Measurements from ENCODE around the gene ARSB.
"Not testable (repeated sequence)": the region's sequence is repeated elsewhere in the genome, so short reads cannot be mapped to it uniquely, and the experiment has no call there.

Gene ARSB

DNA sequence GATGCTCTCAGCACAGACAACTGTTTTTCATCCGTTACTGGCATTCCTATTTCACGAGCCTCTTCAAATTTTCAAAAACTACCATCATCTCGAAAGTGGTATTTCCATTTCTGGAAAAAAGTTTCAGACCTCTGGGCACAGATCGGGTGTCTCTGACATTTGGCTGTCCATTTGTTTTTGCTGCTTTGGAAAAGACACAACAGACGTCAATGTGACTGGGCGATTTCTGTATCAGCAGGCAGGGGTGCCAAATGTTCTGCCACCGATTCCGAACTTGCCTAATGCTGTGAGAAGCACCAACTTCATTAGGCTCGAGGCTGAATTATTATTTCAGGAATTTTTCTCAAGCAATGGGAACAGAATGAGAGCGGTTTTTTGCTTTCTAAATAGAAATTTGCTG is 105.6 kb downstream of the ARSB start:
- no peak overlapping the region for H3K4ac ChIP-seq (ENCODE audit: low read depth, low read length)
- no peak overlapping the region for H2BK120ac ChIP-seq (ENCODE audit: insufficient read depth, low read length, poor library complexity)
- no peak overlapping the region for H4K91ac ChIP-seq (ENCODE audit: low read depth, low read length)
- H3K18ac ChIP-seq (ENCODE audit: low read length), result no peak overlapping the region
- H3K4me2 ChIP-seq (ENCODE audit: low read length), result no peak overlapping the region
- no peak overlapping the region for H3K4me3 ChIP-seq (ENCODE audit: low read depth, low read length)
- no CpG with 5 or more reads among the region's 10 CpGs for WGBS (ENCODE audit: extremely low coverage, insufficient coverage, insufficient read length)
- H2AFZ ChIP-seq (ENCODE audit: insufficient read depth, low read length, poor library complexity), result no peak overlapping the region
- no peaks in the 10 kb centered on the region for H3K9me3 ChIP-seq (ENCODE audit: insufficient read depth, low read depth, low read length)
- no peak overlapping the region for H2AK5ac ChIP-seq (ENCODE audit: low read length)
- H2BK5ac ChIP-seq (ENCODE audit: low read depth, low read length, poor library complexity), result no peak overlapping the region
- H3K23ac ChIP-seq (ENCODE audit: low read length), result no peak overlapping the region
- no peak overlapping the region for H4K8ac ChIP-seq (ENCODE audit: low read depth, low read length)
- H3K9ac ChIP-seq (ENCODE audit: low read length), result no peak overlapping the region
- H3K4me1 ChIP-seq (ENCODE audit: control insufficient read depth in 1 of 2, insufficient read depth in 2 of 2, low read length in 2 of 2), result no peaks in the 10 kb centered on the region
- no peak for DNase-seq
- H3K14ac ChIP-seq (ENCODE audit: low read length), result no peak overlapping the region
- no peak overlapping the region for H4K12ac ChIP-seq (ENCODE audit: low read depth, low read length)
- H3K79me1 ChIP-seq (ENCODE audit: low read length), result no peaks in the 10 kb centered on the region
- H2BK12ac ChIP-seq (ENCODE audit: low read length), result no peak overlapping the region
- no peak overlapping the region for H3K27ac ChIP-seq (ENCODE audit: low read depth, low read length)
- no peaks in the 10 kb centered on the region for H3K79me2 ChIP-seq (ENCODE audit: control insufficient read depth, insufficient read depth, low read length, poor library complexity)
- H3K27me3 ChIP-seq (ENCODE audit: insufficient read depth, low read length), result no peaks in the 10 kb centered on the region
- H3K36me3 ChIP-seq (ENCODE audit: control insufficient read depth in 1 of 2, insufficient read depth in 2 of 2, low read length in 2 of 2), result no peaks in the 10 kb centered on the region

- H2BK12ac ChIP-seq (ENCODE audit: low read length); H3K4me1 ChIP-seq (ENCODE audit: control insufficient read depth in 1 of 2, insufficient read depth in 2 of 2, low read length in 2 of 2); H3K9ac ChIP-seq (ENCODE audit: low read length); H3K79me1 ChIP-seq (ENCODE audit: low read length); H3K36me3 ChIP-seq (ENCODE audit: control insufficient read depth in 1 of 2, insufficient read depth in 2 of 2, low read length in 2 of 2); H3K4me2 ChIP-seq (ENCODE audit: low read length); H3K4ac ChIP-seq (ENCODE audit: low read depth, low read length); H3K18ac ChIP-seq (ENCODE audit: low read length); H3K9me3 ChIP-seq (ENCODE audit: insufficient read depth, low read depth, low read length); H2BK120ac ChIP-seq (ENCODE audit: insufficient read depth, low read length, poor library complexity); H3K4me3 ChIP-seq (ENCODE audit: low read depth, low read length); H4K8ac ChIP-seq (ENCODE audit: low read depth, low read length); H3K23ac ChIP-seq (ENCODE audit: low read length); H3K27ac ChIP-seq (ENCODE audit: low read depth, low read length); H4K91ac ChIP-seq (ENCODE audit: low read depth, low read length); H2AK5ac ChIP-seq (ENCODE audit: low read length); H2AFZ ChIP-seq (ENCODE audit: insufficient read depth, low read length, poor library complexity); H4K12ac ChIP-seq (ENCODE audit: low read depth, low read length); H2BK5ac ChIP-seq (ENCODE audit: low read depth, low read length, poor library complexity); DNase-seq; H3K79me2 ChIP-seq (ENCODE audit: control insufficient read depth, insufficient read depth, low read length, poor library complexity); H3K14ac ChIP-seq (ENCODE audit: low read length); H3K27me3 ChIP-seq (ENCODE audit: insufficient read depth, low read length): not testable (repeated sequence)
- WGBS (ENCODE audit: extremely low coverage, insufficient coverage, insufficient read length), result no CpG with 5 or more reads among the region's 2 CpGs
Observed at GRCh38 chr5:78866076-78866475, 119.0 kb downstream of the ARSB start.

GRCh38 chr5:78858364-78858763 is 126.7 kb downstream of the ARSB start:
- Histone ChIP-seq H3K79me2 (ENCODE audit: control insufficient read depth, insufficient read depth, low read length, poor library complexity) (no peaks in the 10 kb centered on the region), H2AFZ (ENCODE audit: insufficient read depth, low read length, poor library complexity) (no peak overlapping the region), H3K4ac (ENCODE audit: low read depth, low read length) (no peak overlapping the region), H2AK5ac (ENCODE audit: low read length) (no peak overlapping the region), H4K12ac (ENCODE audit: low read depth, low read length) (no peak overlapping the region), H3K4me3 (ENCODE audit: low read depth, low read length) (no peak overlapping the region), H3K27ac (ENCODE audit: low read depth, low read length) (no peak overlapping the region), H2BK12ac (ENCODE audit: low read length) (no peak overlapping the region), H3K79me1 (ENCODE audit: low read length) (no peaks in the 10 kb centered on the region), H3K23ac (ENCODE audit: low read length) (no peak overlapping the region), H3K14ac (ENCODE audit: low read length) (no peak overlapping the region), H2BK5ac (ENCODE audit: low read depth, low read length, poor library complexity) (no peak overlapping the region), H3K4me1 (ENCODE audit: control insufficient read depth in 1 of 2, insufficient read depth in 2 of 2, low read length in 2 of 2) (no peaks in the 10 kb centered on the region), H3K9ac (ENCODE audit: low read length) (no peak overlapping the region), H3K27me3 (ENCODE audit: insufficient read depth, low read length) (no peaks in the 10 kb centered on the region), H3K4me2 (ENCODE audit: low read length) (no peak overlapping the region), H3K9me3 (ENCODE audit: insufficient read depth, low read depth, low read length) (peaks cover 10% of the 10 kb centered on the region), H3K36me3 (ENCODE audit: control insufficient read depth in 1 of 2, insufficient read depth in 2 of 2, low read length in 2 of 2) (peaks cover 2 to 7% of the 10 kb centered on the region in 2 experiments), H4K91ac (ENCODE audit: low read depth, low read length) (no peak overlapping the region), H2BK120ac (ENCODE audit: insufficient read depth, low read length, poor library complexity) (no peak overlapping the region), H3K18ac (ENCODE audit: low read length) (no peak overlapping the region), H4K8ac (ENCODE audit: low read depth, low read length) (no peak overlapping the region)
- WGBS (ENCODE audit: extremely low coverage, insufficient coverage, insufficient read length), result no CpG with 5 or more reads among the region's 1 CpG
- DNase-seq, result no peak

- Histone ChIP-seq H4K12ac (ENCODE audit: low read depth, low read length) (no peak overlapping the region), H3K4me3 (ENCODE audit: low read depth, low read length) (peak overlapping the region; percentile 17), H4K91ac (ENCODE audit: low read depth, low read length) (no peak overlapping the region), H3K79me1 (ENCODE audit: low read length) (no peaks in the 10 kb centered on the region), H3K4me2 (ENCODE audit: low read length) (no peak overlapping the region), H2BK12ac (ENCODE audit: low read length) (no peak overlapping the region), H3K79me2 (ENCODE audit: control insufficient read depth, insufficient read depth, low read length, poor library complexity) (no peaks in the 10 kb centered on the region), H3K9ac (ENCODE audit: low read length) (no peak overlapping the region), H3K27me3 (ENCODE audit: insufficient read depth, low read length) (no peaks in the 10 kb centered on the region), H3K27ac (ENCODE audit: low read depth, low read length) (no peak overlapping the region), H3K4ac (ENCODE audit: low read depth, low read length) (no peak overlapping the region), H2BK5ac (ENCODE audit: low read depth, low read length, poor library complexity) (no peak overlapping the region), H3K4me1 (ENCODE audit: control insufficient read depth in 1 of 2, insufficient read depth in 2 of 2, low read length in 2 of 2) (no peaks in the 10 kb centered on the region), H4K8ac (ENCODE audit: low read depth, low read length) (no peak overlapping the region), H2BK120ac (ENCODE audit: insufficient read depth, low read length, poor library complexity) (no peak overlapping the region), H3K18ac (ENCODE audit: low read length) (no peak overlapping the region), H2AFZ (ENCODE audit: insufficient read depth, low read length, poor library complexity) (no peak overlapping the region), H3K36me3 (ENCODE audit: control insufficient read depth in 1 of 2, insufficient read depth in 2 of 2, low read length in 2 of 2) (peaks cover 2 to 7% of the 10 kb centered on the region in 2 experiments), H2AK5ac (ENCODE audit: low read length) (no peak overlapping the region), H3K23ac (ENCODE audit: low read length) (peak overlapping the region; percentile 19), H3K14ac (ENCODE audit: low read length) (no peak overlapping the region), H3K9me3 (ENCODE audit: insufficient read depth, low read depth, low read length) (peaks cover 10% of the 10 kb centered on the region)
- no peak for DNase-seq
- WGBS (ENCODE audit: extremely low coverage, insufficient coverage, insufficient read length), result no CpG with 5 or more reads among the region's 2 CpGs
Observed at GRCh38 chr5:78855026-78855425, 130.1 kb downstream of the ARSB start.

All from trophoblast cell (in vitro differentiated cells and primary cell).